GM23338 (cell line): ENCODE data around the gene C3orf22. TPM values are rescaled to one million over a fixed set of nuclear protein-coding genes. Genes with fewer than 3 reads are reported as not detected.

Experiments used
- ATAC-seq: fragments of 200-7000 bp; cut with Tn5 transposase; 3 replicates; pipeline ENCODE4 v1.9.1; 2020
- DNase-seq: peaks from one replicate; pipeline ENCODE4 v3.0.0-alpha.2; 2015; ENCODE audit warnings: low spot score
- H2AFZ ChIP-seq: fragments of 200-600 bp; sonication (generic); 2 replicates; pipeline ENCODE4 v1.8.0; 2016; ENCODE audit warnings: antibody characterized with exemption, mild to moderate bottlenecking, moderate library complexity
- H3F3A ChIP-seq: fragments of 200-600 bp; sonication (generic); replicated peaks from 2 replicates; pipeline ENCODE4 v1.8.0; 2017; ENCODE audit warnings: antibody characterized with exemption, mixed run types, low read depth
- H3K27ac ChIP-seq: fragments of 200-600 bp; sonication (generic); 2 replicates; pipeline ENCODE4 v1.6.1; 2016; ENCODE audit warnings: low read depth
- H3K27me3 ChIP-seq: fragments of 200-600 bp; sonication (generic); 2 replicates; pipeline ENCODE4 v1.8.0; 2016; ENCODE audit warnings: mild to moderate bottlenecking, mixed run types, moderate library complexity; ENCODE audit not compliant: insufficient read depth
- H3K36me3 ChIP-seq: fragments of 200-600 bp; sonication (generic); 2 replicates; pipeline ENCODE4 v1.8.0; 2016; ENCODE audit warnings: mild to moderate bottlenecking; ENCODE audit not compliant: insufficient read depth
- H3K4me1 ChIP-seq: fragments of 200-600 bp; sonication (generic); 2 replicates; pipeline ENCODE4 v1.8.0; 2016; ENCODE audit warnings: mild to moderate bottlenecking, moderate library complexity; ENCODE audit not compliant: insufficient read depth
- H3K4me2 ChIP-seq: fragments of 200-600 bp; sonication (generic); 2 replicates; pipeline ENCODE4 v1.7.1; 2017; ENCODE audit warnings: mixed run types
- H3K4me3 ChIP-seq: fragments of 200-600 bp; sonication (generic); 2 replicates; pipeline ENCODE4 v1.6.1; 2016; ENCODE audit warnings: mixed run types
- H3K79me2 ChIP-seq: fragments of 200-600 bp; sonication (generic); replicated peaks from 2 replicates; pipeline ENCODE4 v1.8.0; 2017; ENCODE audit warnings: mild to moderate bottlenecking; ENCODE audit not compliant: insufficient read depth
- H3K9me2 ChIP-seq: fragments of 200-600 bp; sonication (generic); 2 replicates; pipeline ENCODE4 v1.8.0; 2017; ENCODE audit not compliant: insufficient read depth
- H4K20me1 ChIP-seq: fragments of 200-600 bp; sonication (generic); replicated peaks from 2 replicates; pipeline ENCODE4 v1.8.0; 2017; ENCODE audit warnings: mild to moderate bottlenecking; ENCODE audit not compliant: insufficient read depth
- H3K27ac Mint-ChIP-seq: 2 replicates; pipeline ENCODE4 v1.8.0; 2020; ENCODE audit warnings: inconsistent platforms, mild to moderate bottlenecking, moderate library complexity, mixed read lengths
- H3K27me3 Mint-ChIP-seq: 3 replicates; pipeline ENCODE4 v1.8.0; 2022; ENCODE audit warnings: low read depth, mild to moderate bottlenecking, moderate library complexity, mixed read lengths, inconsistent platforms; ENCODE audit not compliant: insufficient read depth, poor library complexity
- H3K36me3 Mint-ChIP-seq: 3 replicates; pipeline ENCODE4 v1.8.0; 2021; ENCODE audit warnings: low read depth, mild to moderate bottlenecking, inconsistent platforms, moderate library complexity, mixed read lengths
- H3K4me1 Mint-ChIP-seq: 3 replicates; pipeline ENCODE4 v1.8.0; 2020; ENCODE audit warnings: mild to moderate bottlenecking, inconsistent platforms, mixed read lengths
- H3K4me3 Mint-ChIP-seq: 3 replicates; pipeline ENCODE4 v1.8.0; 2021; ENCODE audit warnings: moderate library complexity, mild to moderate bottlenecking, inconsistent platforms, mixed read lengths
- H3K9me3 Mint-ChIP-seq: 3 replicates; pipeline ENCODE4 v1.8.0; 2020; ENCODE audit warnings: moderate library complexity, mild to moderate bottlenecking, inconsistent platforms, mixed read lengths
- EZH2 ChIP-seq: fragments of 200-600 bp; sonication (generic); IDR thresholded peaks from one replicate; pipeline ENCODE4 v1.8.0; 2017; ENCODE audit warnings: antibody characterized with exemption, mild to moderate bottlenecking, low read depth; ENCODE audit not compliant: unreplicated experiment
- EZH2phosphoT487 ChIP-seq: fragments of 200-600 bp; sonication (generic); IDR thresholded peaks from one replicate; pipeline ENCODE4 v1.8.1; 2018; ENCODE audit warnings: antibody characterized with exemption; ENCODE audit not compliant: unreplicated experiment
- JUNB ChIP-seq: IDR thresholded peaks from one replicate; pipeline ENCODE4 v1.6.1; 2016; ENCODE audit warnings: antibody characterized with exemption; ENCODE audit not compliant: unreplicated experiment
- STAT1 ChIP-seq: IDR thresholded peaks from one replicate; pipeline ENCODE4 v1.6.1; 2016; ENCODE audit warnings: antibody characterized with exemption; ENCODE audit not compliant: unreplicated experiment
- polyA plus RNA-seq: library from polyadenylated mRNA; unstranded; fragments of >200 nt; fragmentation: Nextera tagmentation; extraction: Ambion mirVana; gene quantifications from 2 replicates; pipeline ENCODE4 v1.2.1, GENCODE V29; 2016
- total RNA-seq: library from RNA; depleted of rRNA; stranded (reverse); fragments of >200 nt; shearing (Covaris generic); gene quantifications from 2 replicates; pipeline ENCODE4 v1.2.3, GENCODE V29; 2014
- TF ChIP-seq, protein P1 (sequence below), 2 experiments: fragments of 200-600 bp in 1 of 2; sonication (generic) in 1 of 2; conservative IDR thresholded peaks; 2 replicates each; pipeline versions ENCODE4 v1.5.1 to v1.6.1; 2016 to 2017; ENCODE audit warnings: antibody characterized with exemption in 2 of 2, low read depth in 2 of 2, mild to moderate bottlenecking in 2 of 2, moderate library complexity in 1 of 2
- TF ChIP-seq, protein P2 (sequence below): fragments of 250-450 bp; sonication (Bioruptor Pico); IDR thresholded peaks from 2 replicates; pipeline ENCODE4 v1.5.0; 2020; ENCODE audit warnings: mild to moderate bottlenecking, moderate library complexity

Gene C3orf22
- total and polyA plus RNA-seq, 2 experiments from 2014 or later: not detected

- peaks cover 9% of the 10 kb centered on the region for H3K4me1 Mint-ChIP-seq
- H3K36me3 Mint-ChIP-seq: no peaks in the 10 kb centered on the region
- ATAC-seq (no peak), DNase-seq (no peak)
- no peaks in the 10 kb centered on the region for H3K9me3 Mint-ChIP-seq
- no peak overlapping the region for H3K27ac Mint-ChIP-seq
- H3K27ac ChIP-seq: no peak overlapping the region
- peaks cover 11% of the 10 kb centered on the region for H3K27me3 Mint-ChIP-seq
- no peak for TF ChIP-seq STAT1
- TF ChIP-seq JUNB: no peak
- TF ChIP-seq EZH2: no peak
- no peak for TF ChIP-seq EZH2phosphoT487
- TF ChIP-seq, protein P1, sequence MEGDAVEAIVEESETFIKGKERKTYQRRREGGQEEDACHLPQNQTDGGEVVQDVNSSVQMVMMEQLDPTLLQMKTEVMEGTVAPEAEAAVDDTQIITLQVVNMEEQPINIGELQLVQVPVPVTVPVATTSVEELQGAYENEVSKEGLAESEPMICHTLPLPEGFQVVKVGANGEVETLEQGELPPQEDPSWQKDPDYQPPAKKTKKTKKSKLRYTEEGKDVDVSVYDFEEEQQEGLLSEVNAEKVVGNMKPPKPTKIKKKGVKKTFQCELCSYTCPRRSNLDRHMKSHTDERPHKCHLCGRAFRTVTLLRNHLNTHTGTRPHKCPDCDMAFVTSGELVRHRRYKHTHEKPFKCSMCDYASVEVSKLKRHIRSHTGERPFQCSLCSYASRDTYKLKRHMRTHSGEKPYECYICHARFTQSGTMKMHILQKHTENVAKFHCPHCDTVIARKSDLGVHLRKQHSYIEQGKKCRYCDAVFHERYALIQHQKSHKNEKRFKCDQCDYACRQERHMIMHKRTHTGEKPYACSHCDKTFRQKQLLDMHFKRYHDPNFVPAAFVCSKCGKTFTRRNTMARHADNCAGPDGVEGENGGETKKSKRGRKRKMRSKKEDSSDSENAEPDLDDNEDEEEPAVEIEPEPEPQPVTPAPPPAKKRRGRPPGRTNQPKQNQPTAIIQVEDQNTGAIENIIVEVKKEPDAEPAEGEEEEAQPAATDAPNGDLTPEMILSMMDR (conservative IDR thresholded peaks at IDR 0.05; ENCODE audit: low read depth in 2 of 2): no peak
- TF ChIP-seq, protein P2, sequence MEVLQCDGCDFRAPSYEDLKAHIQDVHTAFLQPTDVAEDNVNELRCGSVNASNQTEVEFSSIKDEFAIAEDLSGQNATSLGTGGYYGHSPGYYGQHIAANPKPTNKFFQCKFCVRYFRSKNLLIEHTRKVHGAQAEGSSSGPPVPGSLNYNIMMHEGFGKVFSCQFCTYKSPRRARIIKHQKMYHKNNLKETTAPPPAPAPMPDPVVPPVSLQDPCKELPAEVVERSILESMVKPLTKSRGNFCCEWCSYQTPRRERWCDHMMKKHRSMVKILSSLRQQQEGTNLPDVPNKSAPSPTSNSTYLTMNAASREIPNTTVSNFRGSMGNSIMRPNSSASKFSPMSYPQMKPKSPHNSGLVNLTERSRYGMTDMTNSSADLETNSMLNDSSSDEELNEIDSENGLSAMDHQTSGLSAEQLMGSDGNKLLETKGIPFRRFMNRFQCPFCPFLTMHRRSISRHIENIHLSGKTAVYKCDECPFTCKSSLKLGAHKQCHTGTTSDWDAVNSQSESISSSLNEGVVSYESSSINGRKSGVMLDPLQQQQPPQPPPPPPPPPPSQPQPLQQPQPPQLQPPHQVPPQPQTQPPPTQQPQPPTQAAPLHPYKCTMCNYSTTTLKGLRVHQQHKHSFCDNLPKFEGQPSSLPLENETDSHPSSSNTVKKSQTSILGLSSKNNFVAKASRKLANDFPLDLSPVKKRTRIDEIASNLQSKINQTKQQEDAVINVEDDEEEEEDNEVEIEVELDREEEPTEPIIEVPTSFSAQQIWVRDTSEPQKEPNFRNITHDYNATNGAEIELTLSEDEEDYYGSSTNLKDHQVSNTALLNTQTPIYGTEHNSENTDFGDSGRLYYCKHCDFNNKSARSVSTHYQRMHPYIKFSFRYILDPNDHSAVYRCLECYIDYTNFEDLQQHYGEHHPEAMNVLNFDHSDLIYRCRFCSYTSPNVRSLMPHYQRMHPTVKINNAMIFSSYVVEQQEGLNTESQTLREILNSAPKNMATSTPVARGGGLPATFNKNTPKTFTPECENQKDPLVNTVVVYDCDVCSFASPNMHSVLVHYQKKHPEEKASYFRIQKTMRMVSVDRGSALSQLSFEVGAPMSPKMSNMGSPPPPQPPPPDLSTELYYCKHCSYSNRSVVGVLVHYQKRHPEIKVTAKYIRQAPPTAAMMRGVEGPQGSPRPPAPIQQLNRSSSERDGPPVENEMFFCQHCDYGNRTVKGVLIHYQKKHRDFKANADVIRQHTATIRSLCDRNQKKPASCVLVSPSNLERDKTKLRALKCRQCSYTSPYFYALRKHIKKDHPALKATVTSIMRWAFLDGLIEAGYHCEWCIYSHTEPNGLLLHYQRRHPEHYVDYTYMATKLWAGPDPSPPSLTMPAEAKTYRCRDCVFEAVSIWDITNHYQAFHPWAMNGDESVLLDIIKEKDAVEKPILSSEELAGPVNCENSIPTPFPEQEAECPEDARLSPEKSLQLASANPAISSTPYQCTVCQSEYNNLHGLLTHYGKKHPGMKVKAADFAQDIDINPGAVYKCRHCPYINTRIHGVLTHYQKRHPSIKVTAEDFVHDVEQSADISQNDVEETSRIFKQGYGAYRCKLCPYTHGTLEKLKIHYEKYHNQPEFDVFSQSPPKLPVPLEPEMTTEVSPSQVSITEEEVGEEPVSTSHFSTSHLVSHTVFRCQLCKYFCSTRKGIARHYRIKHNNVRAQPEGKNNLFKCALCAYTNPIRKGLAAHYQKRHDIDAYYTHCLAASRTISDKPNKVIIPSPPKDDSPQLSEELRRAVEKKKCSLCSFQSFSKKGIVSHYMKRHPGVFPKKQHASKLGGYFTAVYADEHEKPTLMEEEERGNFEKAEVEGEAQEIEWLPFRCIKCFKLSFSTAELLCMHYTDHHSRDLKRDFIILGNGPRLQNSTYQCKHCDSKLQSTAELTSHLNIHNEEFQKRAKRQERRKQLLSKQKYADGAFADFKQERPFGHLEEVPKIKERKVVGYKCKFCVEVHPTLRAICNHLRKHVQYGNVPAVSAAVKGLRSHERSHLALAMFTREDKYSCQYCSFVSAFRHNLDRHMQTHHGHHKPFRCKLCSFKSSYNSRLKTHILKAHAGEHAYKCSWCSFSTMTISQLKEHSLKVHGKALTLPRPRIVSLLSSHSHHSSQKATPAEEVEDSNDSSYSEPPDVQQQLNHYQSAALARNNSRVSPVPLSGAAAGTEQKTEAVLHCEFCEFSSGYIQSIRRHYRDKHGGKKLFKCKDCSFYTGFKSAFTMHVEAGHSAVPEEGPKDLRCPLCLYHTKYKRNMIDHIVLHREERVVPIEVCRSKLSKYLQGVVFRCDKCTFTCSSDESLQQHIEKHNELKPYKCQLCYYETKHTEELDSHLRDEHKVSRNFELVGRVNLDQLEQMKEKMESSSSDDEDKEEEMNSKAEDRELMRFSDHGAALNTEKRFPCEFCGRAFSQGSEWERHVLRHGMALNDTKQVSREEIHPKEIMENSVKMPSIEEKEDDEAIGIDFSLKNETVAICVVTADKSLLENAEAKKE: no peak
- H3K27me3 ChIP-seq: peaks cover 16% of the 10 kb centered on the region
- no peaks in the 10 kb centered on the region for H4K20me1 ChIP-seq
- H3K36me3 ChIP-seq: no peaks in the 10 kb centered on the region
- no peaks in the 10 kb centered on the region for H3F3A ChIP-seq
- H3K4me1 ChIP-seq: 0 out of 2 replicates have a peak, but pooled peaks cover 4% of the 10 kb centered on the region
- H3K4me3 ChIP-seq: peak overlapping the region; percentile 73; the same call in 1 of the 2 replicates
- H2AFZ ChIP-seq: peak overlapping the region; percentile 99
- H3K4me2 ChIP-seq: peak overlapping the region; percentile 91
- H3K9me2 ChIP-seq: no peaks in the 10 kb centered on the region
- H3K79me2 ChIP-seq: no peaks in the 10 kb centered on the region
- H3K4me3 Mint-ChIP-seq: peak overlapping the region; percentile 76
Measured at GRCh38 chr3:126525091-126525852, 33.5 kb downstream of the C3orf22 start.
